GM23338 (cell line): Measurements from ENCODE around the gene GMPR. TPM values are rescaled to one million over a fixed set of nuclear protein-coding genes. Genes with fewer than 3 reads are reported as not detected.

ENCODE experiments used
- ATAC-seq: fragments of 200-7000 bp; cut with Tn5 transposase; 3 replicates; pipeline ENCODE4 v1.9.1; 2020
- DNase-seq: peaks from one replicate; pipeline ENCODE4 v3.0.0-alpha.2; 2015; ENCODE audit warnings: low spot score
- H2AFZ ChIP-seq: fragments of 200-600 bp; sonication (generic); 2 replicates; pipeline ENCODE4 v1.8.0; 2016; ENCODE audit warnings: antibody characterized with exemption, mild to moderate bottlenecking, moderate library complexity
- H3F3A ChIP-seq: fragments of 200-600 bp; sonication (generic); replicated peaks from 2 replicates; pipeline ENCODE4 v1.8.0; 2017; ENCODE audit warnings: antibody characterized with exemption, mixed run types, low read depth
- H3K27ac ChIP-seq: fragments of 200-600 bp; sonication (generic); 2 replicates; pipeline ENCODE4 v1.6.1; 2016; ENCODE audit warnings: low read depth
- H3K27me3 ChIP-seq: fragments of 200-600 bp; sonication (generic); 2 replicates; pipeline ENCODE4 v1.8.0; 2016; ENCODE audit warnings: mild to moderate bottlenecking, mixed run types, moderate library complexity; ENCODE audit not compliant: insufficient read depth
- H3K36me3 ChIP-seq: fragments of 200-600 bp; sonication (generic); 2 replicates; pipeline ENCODE4 v1.8.0; 2016; ENCODE audit warnings: mild to moderate bottlenecking; ENCODE audit not compliant: insufficient read depth
- H3K4me1 ChIP-seq: fragments of 200-600 bp; sonication (generic); 2 replicates; pipeline ENCODE4 v1.8.0; 2016; ENCODE audit warnings: mild to moderate bottlenecking, moderate library complexity; ENCODE audit not compliant: insufficient read depth
- H3K4me2 ChIP-seq: fragments of 200-600 bp; sonication (generic); 2 replicates; pipeline ENCODE4 v1.7.1; 2017; ENCODE audit warnings: mixed run types
- H3K4me3 ChIP-seq: fragments of 200-600 bp; sonication (generic); 2 replicates; pipeline ENCODE4 v1.6.1; 2016; ENCODE audit warnings: mixed run types
- H3K79me2 ChIP-seq: fragments of 200-600 bp; sonication (generic); replicated peaks from 2 replicates; pipeline ENCODE4 v1.8.0; 2017; ENCODE audit warnings: mild to moderate bottlenecking; ENCODE audit not compliant: insufficient read depth
- H3K9me2 ChIP-seq: fragments of 200-600 bp; sonication (generic); 2 replicates; pipeline ENCODE4 v1.8.0; 2017; ENCODE audit not compliant: insufficient read depth
- H4K20me1 ChIP-seq: fragments of 200-600 bp; sonication (generic); replicated peaks from 2 replicates; pipeline ENCODE4 v1.8.0; 2017; ENCODE audit warnings: mild to moderate bottlenecking; ENCODE audit not compliant: insufficient read depth
- H3K27ac Mint-ChIP-seq: 2 replicates; pipeline ENCODE4 v1.8.0; 2020; ENCODE audit warnings: inconsistent platforms, mild to moderate bottlenecking, moderate library complexity, mixed read lengths
- H3K27me3 Mint-ChIP-seq: 3 replicates; pipeline ENCODE4 v1.8.0; 2022; ENCODE audit warnings: low read depth, mild to moderate bottlenecking, moderate library complexity, mixed read lengths, inconsistent platforms; ENCODE audit not compliant: insufficient read depth, poor library complexity
- H3K36me3 Mint-ChIP-seq: 3 replicates; pipeline ENCODE4 v1.8.0; 2021; ENCODE audit warnings: low read depth, mild to moderate bottlenecking, inconsistent platforms, moderate library complexity, mixed read lengths
- H3K4me1 Mint-ChIP-seq: 3 replicates; pipeline ENCODE4 v1.8.0; 2020; ENCODE audit warnings: mild to moderate bottlenecking, inconsistent platforms, mixed read lengths
- H3K4me3 Mint-ChIP-seq: 3 replicates; pipeline ENCODE4 v1.8.0; 2021; ENCODE audit warnings: moderate library complexity, mild to moderate bottlenecking, inconsistent platforms, mixed read lengths
- H3K9me3 Mint-ChIP-seq: 3 replicates; pipeline ENCODE4 v1.8.0; 2020; ENCODE audit warnings: moderate library complexity, mild to moderate bottlenecking, inconsistent platforms, mixed read lengths
- CREB1 ChIP-seq: fragments of 250-450 bp; sonication (Bioruptor Pico); IDR thresholded peaks from 2 replicates; pipeline ENCODE4 v1.5.0; 2020; ENCODE audit warnings: low read depth, mild to moderate bottlenecking, moderate library complexity
- EZH2phosphoT487 ChIP-seq: fragments of 200-600 bp; sonication (generic); IDR thresholded peaks from one replicate; pipeline ENCODE4 v1.8.1; 2018; ENCODE audit warnings: antibody characterized with exemption; ENCODE audit not compliant: unreplicated experiment
- JUNB ChIP-seq: IDR thresholded peaks from one replicate; pipeline ENCODE4 v1.6.1; 2016; ENCODE audit warnings: antibody characterized with exemption; ENCODE audit not compliant: unreplicated experiment
- NANOG ChIP-seq: IDR thresholded peaks from 2 replicates; pipeline ENCODE4 v1.6.1; 2016; ENCODE audit warnings: antibody characterized with exemption, borderline replicate concordance
- STAT1 ChIP-seq: IDR thresholded peaks from one replicate; pipeline ENCODE4 v1.6.1; 2016; ENCODE audit warnings: antibody characterized with exemption; ENCODE audit not compliant: unreplicated experiment
- ZNF114 ChIP-seq: fragments of 250-450 bp; sonication (Bioruptor Pico); IDR thresholded peaks from 2 replicates; pipeline ENCODE4 v1.5.0; 2020; ENCODE audit warnings: mild to moderate bottlenecking, moderate library complexity
- polyA plus RNA-seq: library from polyadenylated mRNA; unstranded; fragments of >200 nt; fragmentation: Nextera tagmentation; extraction: Ambion mirVana; gene quantifications from 2 replicates; pipeline ENCODE4 v1.2.1, GENCODE V29; 2016
- total RNA-seq: library from RNA; depleted of rRNA; stranded (reverse); fragments of >200 nt; shearing (Covaris generic); gene quantifications from 2 replicates; pipeline ENCODE4 v1.2.3, GENCODE V29; 2014
- TF ChIP-seq, protein P1 (sequence below): IDR thresholded peaks from one replicate; pipeline ENCODE4 v1.6.1; 2018; ENCODE audit warnings: antibody characterized with exemption; ENCODE audit not compliant: unreplicated experiment
- TF ChIP-seq, protein P2 (sequence below): fragments of 250-450 bp; sonication (Bioruptor Pico); IDR thresholded peaks from 2 replicates; pipeline ENCODE4 v1.5.0; 2020; ENCODE audit warnings: mild to moderate bottlenecking, moderate library complexity
- TF ChIP-seq, protein P3 (sequence below), 2 experiments: fragments of 200-600 bp in 1 of 2; sonication (generic) in 1 of 2; conservative IDR thresholded peaks; 2 replicates each; pipeline versions ENCODE4 v1.5.1 to v1.6.1; 2016 to 2017; ENCODE audit warnings: antibody characterized with exemption in 2 of 2, low read depth in 2 of 2, mild to moderate bottlenecking in 2 of 2, moderate library complexity in 1 of 2

GMPR gene
- total and polyA plus RNA-seq, 2 experiments from 2014 or later: 0.23 to 0.35 TPM

DNA sequence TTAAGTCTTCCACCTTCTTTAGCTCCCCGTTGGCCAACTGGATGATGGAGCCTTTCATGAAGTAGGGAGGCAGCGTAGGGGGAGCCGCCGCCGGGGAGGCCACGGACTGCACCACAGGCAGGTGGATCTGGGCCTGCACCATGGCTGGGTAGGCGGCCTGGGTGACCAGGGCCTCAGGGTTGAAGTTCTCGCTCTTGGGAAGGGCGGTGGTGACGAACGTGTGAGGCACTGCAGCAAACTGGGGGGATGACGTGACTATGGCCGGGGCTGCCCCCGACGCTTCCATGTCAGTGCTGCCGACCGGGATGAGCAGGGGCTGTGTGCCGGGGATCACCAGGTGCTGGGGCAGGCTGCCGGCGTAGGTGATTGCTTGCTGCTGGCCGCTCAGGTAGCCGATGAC, 88.1 kb downstream of the GMPR start:
- ATAC-seq (no peak), DNase-seq (no peak)
- Histone ChIP-seq H2AFZ (no peak overlapping the region), H3K79me2 (no peaks in the 10 kb centered on the region), H3K9me2 (no peaks in the 10 kb centered on the region), H3K27ac (no peak overlapping the region), H3K36me3 (no peaks in the 10 kb centered on the region), H3K27me3 (no peaks in the 10 kb centered on the region), H3F3A (peaks cover 5% of the 10 kb centered on the region; the same call in 1 of the 2 replicates), H3K4me3 (no peak overlapping the region), H3K4me2 (no peak overlapping the region), H3K4me1 (peaks cover 9% of the 10 kb centered on the region), H4K20me1 (no peaks in the 10 kb centered on the region)
- Mint-ChIP-seq H3K9me3 (no peaks in the 10 kb centered on the region; the same call in 2 of the 3 replicates), H3K36me3 (no peaks in the 10 kb centered on the region; the same call in 2 of the 3 replicates), H3K4me1 (peaks cover 28% of the 10 kb centered on the region), H3K27me3 (peaks cover 14% of the 10 kb centered on the region), H3K4me3 (no peak overlapping the region), H3K27ac (no peak overlapping the region)
- TF ChIP-seq, protein P1, sequence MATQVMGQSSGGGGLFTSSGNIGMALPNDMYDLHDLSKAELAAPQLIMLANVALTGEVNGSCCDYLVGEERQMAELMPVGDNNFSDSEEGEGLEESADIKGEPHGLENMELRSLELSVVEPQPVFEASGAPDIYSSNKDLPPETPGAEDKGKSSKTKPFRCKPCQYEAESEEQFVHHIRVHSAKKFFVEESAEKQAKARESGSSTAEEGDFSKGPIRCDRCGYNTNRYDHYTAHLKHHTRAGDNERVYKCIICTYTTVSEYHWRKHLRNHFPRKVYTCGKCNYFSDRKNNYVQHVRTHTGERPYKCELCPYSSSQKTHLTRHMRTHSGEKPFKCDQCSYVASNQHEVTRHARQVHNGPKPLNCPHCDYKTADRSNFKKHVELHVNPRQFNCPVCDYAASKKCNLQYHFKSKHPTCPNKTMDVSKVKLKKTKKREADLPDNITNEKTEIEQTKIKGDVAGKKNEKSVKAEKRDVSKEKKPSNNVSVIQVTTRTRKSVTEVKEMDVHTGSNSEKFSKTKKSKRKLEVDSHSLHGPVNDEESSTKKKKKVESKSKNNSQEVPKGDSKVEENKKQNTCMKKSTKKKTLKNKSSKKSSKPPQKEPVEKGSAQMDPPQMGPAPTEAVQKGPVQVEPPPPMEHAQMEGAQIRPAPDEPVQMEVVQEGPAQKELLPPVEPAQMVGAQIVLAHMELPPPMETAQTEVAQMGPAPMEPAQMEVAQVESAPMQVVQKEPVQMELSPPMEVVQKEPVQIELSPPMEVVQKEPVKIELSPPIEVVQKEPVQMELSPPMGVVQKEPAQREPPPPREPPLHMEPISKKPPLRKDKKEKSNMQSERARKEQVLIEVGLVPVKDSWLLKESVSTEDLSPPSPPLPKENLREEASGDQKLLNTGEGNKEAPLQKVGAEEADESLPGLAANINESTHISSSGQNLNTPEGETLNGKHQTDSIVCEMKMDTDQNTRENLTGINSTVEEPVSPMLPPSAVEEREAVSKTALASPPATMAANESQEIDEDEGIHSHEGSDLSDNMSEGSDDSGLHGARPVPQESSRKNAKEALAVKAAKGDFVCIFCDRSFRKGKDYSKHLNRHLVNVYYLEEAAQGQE: no peak
- no peak for TF ChIP-seq JUNB
- TF ChIP-seq, protein P2, sequence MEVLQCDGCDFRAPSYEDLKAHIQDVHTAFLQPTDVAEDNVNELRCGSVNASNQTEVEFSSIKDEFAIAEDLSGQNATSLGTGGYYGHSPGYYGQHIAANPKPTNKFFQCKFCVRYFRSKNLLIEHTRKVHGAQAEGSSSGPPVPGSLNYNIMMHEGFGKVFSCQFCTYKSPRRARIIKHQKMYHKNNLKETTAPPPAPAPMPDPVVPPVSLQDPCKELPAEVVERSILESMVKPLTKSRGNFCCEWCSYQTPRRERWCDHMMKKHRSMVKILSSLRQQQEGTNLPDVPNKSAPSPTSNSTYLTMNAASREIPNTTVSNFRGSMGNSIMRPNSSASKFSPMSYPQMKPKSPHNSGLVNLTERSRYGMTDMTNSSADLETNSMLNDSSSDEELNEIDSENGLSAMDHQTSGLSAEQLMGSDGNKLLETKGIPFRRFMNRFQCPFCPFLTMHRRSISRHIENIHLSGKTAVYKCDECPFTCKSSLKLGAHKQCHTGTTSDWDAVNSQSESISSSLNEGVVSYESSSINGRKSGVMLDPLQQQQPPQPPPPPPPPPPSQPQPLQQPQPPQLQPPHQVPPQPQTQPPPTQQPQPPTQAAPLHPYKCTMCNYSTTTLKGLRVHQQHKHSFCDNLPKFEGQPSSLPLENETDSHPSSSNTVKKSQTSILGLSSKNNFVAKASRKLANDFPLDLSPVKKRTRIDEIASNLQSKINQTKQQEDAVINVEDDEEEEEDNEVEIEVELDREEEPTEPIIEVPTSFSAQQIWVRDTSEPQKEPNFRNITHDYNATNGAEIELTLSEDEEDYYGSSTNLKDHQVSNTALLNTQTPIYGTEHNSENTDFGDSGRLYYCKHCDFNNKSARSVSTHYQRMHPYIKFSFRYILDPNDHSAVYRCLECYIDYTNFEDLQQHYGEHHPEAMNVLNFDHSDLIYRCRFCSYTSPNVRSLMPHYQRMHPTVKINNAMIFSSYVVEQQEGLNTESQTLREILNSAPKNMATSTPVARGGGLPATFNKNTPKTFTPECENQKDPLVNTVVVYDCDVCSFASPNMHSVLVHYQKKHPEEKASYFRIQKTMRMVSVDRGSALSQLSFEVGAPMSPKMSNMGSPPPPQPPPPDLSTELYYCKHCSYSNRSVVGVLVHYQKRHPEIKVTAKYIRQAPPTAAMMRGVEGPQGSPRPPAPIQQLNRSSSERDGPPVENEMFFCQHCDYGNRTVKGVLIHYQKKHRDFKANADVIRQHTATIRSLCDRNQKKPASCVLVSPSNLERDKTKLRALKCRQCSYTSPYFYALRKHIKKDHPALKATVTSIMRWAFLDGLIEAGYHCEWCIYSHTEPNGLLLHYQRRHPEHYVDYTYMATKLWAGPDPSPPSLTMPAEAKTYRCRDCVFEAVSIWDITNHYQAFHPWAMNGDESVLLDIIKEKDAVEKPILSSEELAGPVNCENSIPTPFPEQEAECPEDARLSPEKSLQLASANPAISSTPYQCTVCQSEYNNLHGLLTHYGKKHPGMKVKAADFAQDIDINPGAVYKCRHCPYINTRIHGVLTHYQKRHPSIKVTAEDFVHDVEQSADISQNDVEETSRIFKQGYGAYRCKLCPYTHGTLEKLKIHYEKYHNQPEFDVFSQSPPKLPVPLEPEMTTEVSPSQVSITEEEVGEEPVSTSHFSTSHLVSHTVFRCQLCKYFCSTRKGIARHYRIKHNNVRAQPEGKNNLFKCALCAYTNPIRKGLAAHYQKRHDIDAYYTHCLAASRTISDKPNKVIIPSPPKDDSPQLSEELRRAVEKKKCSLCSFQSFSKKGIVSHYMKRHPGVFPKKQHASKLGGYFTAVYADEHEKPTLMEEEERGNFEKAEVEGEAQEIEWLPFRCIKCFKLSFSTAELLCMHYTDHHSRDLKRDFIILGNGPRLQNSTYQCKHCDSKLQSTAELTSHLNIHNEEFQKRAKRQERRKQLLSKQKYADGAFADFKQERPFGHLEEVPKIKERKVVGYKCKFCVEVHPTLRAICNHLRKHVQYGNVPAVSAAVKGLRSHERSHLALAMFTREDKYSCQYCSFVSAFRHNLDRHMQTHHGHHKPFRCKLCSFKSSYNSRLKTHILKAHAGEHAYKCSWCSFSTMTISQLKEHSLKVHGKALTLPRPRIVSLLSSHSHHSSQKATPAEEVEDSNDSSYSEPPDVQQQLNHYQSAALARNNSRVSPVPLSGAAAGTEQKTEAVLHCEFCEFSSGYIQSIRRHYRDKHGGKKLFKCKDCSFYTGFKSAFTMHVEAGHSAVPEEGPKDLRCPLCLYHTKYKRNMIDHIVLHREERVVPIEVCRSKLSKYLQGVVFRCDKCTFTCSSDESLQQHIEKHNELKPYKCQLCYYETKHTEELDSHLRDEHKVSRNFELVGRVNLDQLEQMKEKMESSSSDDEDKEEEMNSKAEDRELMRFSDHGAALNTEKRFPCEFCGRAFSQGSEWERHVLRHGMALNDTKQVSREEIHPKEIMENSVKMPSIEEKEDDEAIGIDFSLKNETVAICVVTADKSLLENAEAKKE (CRISPR knock-in tag): no peak
- TF ChIP-seq, protein P3, sequence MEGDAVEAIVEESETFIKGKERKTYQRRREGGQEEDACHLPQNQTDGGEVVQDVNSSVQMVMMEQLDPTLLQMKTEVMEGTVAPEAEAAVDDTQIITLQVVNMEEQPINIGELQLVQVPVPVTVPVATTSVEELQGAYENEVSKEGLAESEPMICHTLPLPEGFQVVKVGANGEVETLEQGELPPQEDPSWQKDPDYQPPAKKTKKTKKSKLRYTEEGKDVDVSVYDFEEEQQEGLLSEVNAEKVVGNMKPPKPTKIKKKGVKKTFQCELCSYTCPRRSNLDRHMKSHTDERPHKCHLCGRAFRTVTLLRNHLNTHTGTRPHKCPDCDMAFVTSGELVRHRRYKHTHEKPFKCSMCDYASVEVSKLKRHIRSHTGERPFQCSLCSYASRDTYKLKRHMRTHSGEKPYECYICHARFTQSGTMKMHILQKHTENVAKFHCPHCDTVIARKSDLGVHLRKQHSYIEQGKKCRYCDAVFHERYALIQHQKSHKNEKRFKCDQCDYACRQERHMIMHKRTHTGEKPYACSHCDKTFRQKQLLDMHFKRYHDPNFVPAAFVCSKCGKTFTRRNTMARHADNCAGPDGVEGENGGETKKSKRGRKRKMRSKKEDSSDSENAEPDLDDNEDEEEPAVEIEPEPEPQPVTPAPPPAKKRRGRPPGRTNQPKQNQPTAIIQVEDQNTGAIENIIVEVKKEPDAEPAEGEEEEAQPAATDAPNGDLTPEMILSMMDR (conservative IDR thresholded peaks at IDR 0.05; ENCODE audit: low read depth in 2 of 2): no peak
- TF ChIP-seq CREB1 (CRISPR knock-in tag): no peak
- no peak for TF ChIP-seq NANOG
- no peak for TF ChIP-seq ZNF114 (CRISPR knock-in tag)
- TF ChIP-seq STAT1: no peak
- no peak for TF ChIP-seq EZH2phosphoT487
